ENCODE data around the gene BTBD2.

BTBD2 gene

GRCh38 chr19:1941146-1942077, 74.1 kb downstream of the BTBD2 start, which contains the start of gene CSNK1G2:
CSNK1G2 (plus strand) TSS chr19:1941172; CDS start chr19:1969773, 28,601 bp downstream.
- no peak for DNase-seq (ENCODE audit: low spot score)

- DNase-seq (ENCODE audit: low spot score), result no peak
Measured at GRCh38 chr19:1938071-1938470, 77.4 kb downstream of the BTBD2 start.

GRCh38 chr19:1936916-1937610, 78.5 kb downstream of the BTBD2 start:
- DNase-seq (ENCODE audit: low spot score), result no peak

GRCh38 chr19:1936430-1936829, 79.1 kb downstream of the BTBD2 start:
- no peak for DNase-seq (ENCODE audit: low spot score)

- peak; percentile 52 for DNase-seq (ENCODE audit: low spot score)
Measured at GRCh38 chr19:1935484-1936208, 79.9 kb downstream of the BTBD2 start.

All from globus pallidus (tissue), 1 donor.